ENCODE data around the gene CHCHD6. TPM values are rescaled to one million over a fixed set of nuclear protein-coding genes. Genes with fewer than 3 reads are reported as not detected.

Gene CHCHD6
- total RNA-seq, 1 experiment from 2014 or later = 40.9 TPM

- TF ChIP-seq TEAD1 (CRISPR knock-in tag; IDR thresholded peaks at IDR 0.05) (no peak), E2F1 (CRISPR knock-in tag; IDR thresholded peaks at IDR 0.05) (no peak), ZNF671 (CRISPR knock-in tag; IDR thresholded peaks at IDR 0.05) (no peak), TCF7 (CRISPR knock-in tag; IDR thresholded peaks at IDR 0.05; ENCODE audit: low read depth) (no peak)
- TF ChIP-seq, protein P1, sequence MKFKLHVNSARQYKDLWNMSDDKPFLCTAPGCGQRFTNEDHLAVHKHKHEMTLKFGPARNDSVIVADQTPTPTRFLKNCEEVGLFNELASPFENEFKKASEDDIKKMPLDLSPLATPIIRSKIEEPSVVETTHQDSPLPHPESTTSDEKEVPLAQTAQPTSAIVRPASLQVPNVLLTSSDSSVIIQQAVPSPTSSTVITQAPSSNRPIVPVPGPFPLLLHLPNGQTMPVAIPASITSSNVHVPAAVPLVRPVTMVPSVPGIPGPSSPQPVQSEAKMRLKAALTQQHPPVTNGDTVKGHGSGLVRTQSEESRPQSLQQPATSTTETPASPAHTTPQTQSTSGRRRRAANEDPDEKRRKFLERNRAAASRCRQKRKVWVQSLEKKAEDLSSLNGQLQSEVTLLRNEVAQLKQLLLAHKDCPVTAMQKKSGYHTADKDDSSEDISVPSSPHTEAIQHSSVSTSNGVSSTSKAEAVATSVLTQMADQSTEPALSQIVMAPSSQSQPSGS (CRISPR knock-in tag; IDR thresholded peaks at IDR 0.05; ENCODE audit: borderline replicate concordance, low read depth) = no peak
Observed at GRCh38 chr3:126957776-126958637, 254.0 kb downstream of the CHCHD6 start (continued).

DNA sequence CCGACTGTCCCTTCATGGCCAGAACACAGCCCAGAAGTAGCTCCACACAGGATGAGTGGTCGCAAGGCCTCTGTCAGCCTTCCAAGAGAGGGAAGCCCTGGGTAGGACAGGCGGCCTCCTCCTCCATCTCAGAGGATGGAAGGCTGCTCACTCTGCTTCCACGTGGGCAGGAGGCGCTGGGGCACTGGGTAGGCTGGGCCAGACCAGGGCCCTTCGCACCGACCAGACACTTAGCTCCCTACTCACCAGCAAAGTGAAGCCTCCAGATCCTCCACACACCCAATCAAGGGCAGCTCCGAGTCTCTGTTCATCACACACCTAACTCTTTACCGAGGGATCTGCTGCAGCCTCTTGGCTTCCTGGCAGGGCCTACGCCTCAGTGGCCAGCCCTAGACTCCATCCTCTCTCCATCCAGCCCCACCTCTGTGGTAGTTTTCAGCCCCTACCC, 254.6 kb downstream of the CHCHD6 start:
- no peaks in the 10 kb centered on the region for H3K27me3 Mint-ChIP-seq (ENCODE audit: low read depth)
- POLR2A ChIA-PET = no interaction called here
- H3K9me3 Mint-ChIP-seq = no peaks in the 10 kb centered on the region
- no peak for ATAC-seq
- peaks cover 16% of the 10 kb centered on the region for H3K4me1 Mint-ChIP-seq
- DNase-seq (ENCODE audit: low spot score) = no peak
- peak overlapping the region; percentile 4; the same call in 1 of the 2 replicates for H3K27ac Mint-ChIP-seq
- H3K4me3 Mint-ChIP-seq = no peak overlapping the region
- H3K36me3 Mint-ChIP-seq = no peaks in the 10 kb centered on the region
- CTCF ChIA-PET = no interaction called here
- TF ChIP-seq ZMAT4 (CRISPR knock-in tag; IDR thresholded peaks at IDR 0.05) (no peak), RORB (CRISPR knock-in tag; IDR thresholded peaks at IDR 0.05) (no peak)

DNA sequence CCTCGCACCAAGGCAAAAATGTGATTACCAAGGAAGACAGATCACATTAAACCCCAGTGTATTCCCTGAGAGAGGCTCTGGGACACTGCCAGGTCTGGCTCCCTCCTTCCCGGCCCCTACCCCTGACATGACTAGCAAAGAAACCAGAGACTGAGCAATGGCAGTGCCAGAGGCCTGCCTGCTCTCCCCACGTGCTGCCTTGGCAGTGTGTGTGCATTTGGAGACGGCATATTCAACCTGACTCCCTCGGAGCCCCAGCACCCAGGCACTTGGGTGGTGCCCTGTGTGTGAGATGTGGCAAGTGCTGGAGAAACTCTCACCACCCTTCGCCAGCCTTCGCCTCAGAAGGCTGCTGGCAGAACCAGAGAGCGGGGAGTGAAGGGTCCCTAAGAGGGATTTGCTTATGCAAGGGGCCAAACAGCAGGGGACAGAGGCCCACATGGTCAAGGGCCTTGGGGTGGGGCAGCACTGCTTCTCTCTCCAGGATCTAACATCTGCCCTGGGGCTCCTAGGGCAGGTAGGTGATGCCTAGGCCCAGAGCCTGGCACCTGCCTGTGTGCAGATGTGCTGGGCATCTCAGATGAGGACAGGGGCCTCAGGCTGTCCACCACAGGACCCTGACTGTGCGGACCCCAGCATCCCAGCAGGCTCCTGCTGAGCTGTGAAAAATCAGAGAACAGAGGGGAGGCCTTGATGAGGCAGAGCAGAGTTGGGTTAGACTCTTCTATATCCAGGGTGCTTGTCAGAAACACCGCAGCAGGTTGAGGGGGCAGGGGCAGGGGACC, 255.3 kb downstream of the CHCHD6 start:
- Mint-ChIP-seq H3K9me3 (no peaks in the 10 kb centered on the region), H3K4me1 (peaks cover 16% of the 10 kb centered on the region), H3K27ac (peak overlapping the region; percentile 89; the same call in 1 of the 2 replicates), H3K4me3 (no peak overlapping the region), H3K27me3 (ENCODE audit: low read depth) (no peaks in the 10 kb centered on the region), H3K36me3 (no peaks in the 10 kb centered on the region)
- CTCF ChIA-PET = no interaction called here
- ATAC-seq (no peak), DNase-seq (ENCODE audit: low spot score) (no peak)
- TF ChIP-seq, protein P2, sequence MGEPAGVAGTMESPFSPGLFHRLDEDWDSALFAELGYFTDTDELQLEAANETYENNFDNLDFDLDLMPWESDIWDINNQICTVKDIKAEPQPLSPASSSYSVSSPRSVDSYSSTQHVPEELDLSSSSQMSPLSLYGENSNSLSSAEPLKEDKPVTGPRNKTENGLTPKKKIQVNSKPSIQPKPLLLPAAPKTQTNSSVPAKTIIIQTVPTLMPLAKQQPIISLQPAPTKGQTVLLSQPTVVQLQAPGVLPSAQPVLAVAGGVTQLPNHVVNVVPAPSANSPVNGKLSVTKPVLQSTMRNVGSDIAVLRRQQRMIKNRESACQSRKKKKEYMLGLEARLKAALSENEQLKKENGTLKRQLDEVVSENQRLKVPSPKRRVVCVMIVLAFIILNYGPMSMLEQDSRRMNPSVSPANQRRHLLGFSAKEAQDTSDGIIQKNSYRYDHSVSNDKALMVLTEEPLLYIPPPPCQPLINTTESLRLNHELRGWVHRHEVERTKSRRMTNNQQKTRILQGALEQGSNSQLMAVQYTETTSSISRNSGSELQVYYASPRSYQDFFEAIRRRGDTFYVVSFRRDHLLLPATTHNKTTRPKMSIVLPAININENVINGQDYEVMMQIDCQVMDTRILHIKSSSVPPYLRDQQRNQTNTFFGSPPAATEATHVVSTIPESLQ (CRISPR knock-in tag; IDR thresholded peaks at IDR 0.05) = no peak
- no peak for TF ChIP-seq HMGA2 (CRISPR knock-in tag; IDR thresholded peaks at IDR 0.05)
- TF ChIP-seq ERG (CRISPR knock-in tag; IDR thresholded peaks at IDR 0.05) = no peak
- no peak for TF ChIP-seq ELF4 (CRISPR knock-in tag; IDR thresholded peaks at IDR 0.05; ENCODE audit: low read depth)
- TF ChIP-seq ZBTB21 (CRISPR knock-in tag; IDR thresholded peaks at IDR 0.05; ENCODE audit: borderline replicate concordance) = no peak
- TF ChIP-seq ETV6 (CRISPR knock-in tag; IDR thresholded peaks at IDR 0.05) = no peak
- TF ChIP-seq IRF2 (CRISPR knock-in tag; IDR thresholded peaks at IDR 0.05; ENCODE audit: borderline replicate concordance, low read depth) = no peak
- no peak for TF ChIP-seq CREM (CRISPR knock-in tag; IDR thresholded peaks at IDR 0.05)
- TF ChIP-seq, protein P3, sequence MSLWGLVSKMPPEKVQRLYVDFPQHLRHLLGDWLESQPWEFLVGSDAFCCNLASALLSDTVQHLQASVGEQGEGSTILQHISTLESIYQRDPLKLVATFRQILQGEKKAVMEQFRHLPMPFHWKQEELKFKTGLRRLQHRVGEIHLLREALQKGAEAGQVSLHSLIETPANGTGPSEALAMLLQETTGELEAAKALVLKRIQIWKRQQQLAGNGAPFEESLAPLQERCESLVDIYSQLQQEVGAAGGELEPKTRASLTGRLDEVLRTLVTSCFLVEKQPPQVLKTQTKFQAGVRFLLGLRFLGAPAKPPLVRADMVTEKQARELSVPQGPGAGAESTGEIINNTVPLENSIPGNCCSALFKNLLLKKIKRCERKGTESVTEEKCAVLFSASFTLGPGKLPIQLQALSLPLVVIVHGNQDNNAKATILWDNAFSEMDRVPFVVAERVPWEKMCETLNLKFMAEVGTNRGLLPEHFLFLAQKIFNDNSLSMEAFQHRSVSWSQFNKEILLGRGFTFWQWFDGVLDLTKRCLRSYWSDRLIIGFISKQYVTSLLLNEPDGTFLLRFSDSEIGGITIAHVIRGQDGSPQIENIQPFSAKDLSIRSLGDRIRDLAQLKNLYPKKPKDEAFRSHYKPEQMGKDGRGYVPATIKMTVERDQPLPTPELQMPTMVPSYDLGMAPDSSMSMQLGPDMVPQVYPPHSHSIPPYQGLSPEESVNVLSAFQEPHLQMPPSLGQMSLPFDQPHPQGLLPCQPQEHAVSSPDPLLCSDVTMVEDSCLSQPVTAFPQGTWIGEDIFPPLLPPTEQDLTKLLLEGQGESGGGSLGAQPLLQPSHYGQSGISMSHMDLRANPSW (CRISPR knock-in tag; conservative IDR thresholded peaks at IDR 0.05; ENCODE audit: low read depth) = no peak
- POLR2A ChIA-PET = no interaction called here

Data from WTC11 (cell line).